ENCODE data around the gene KRR1.

- no peak for TF ChIP-seq CTCF (conservative IDR thresholded peaks at IDR 0.05)
- no peak for TF ChIP-seq ZFX (IDR thresholded peaks at IDR 0.05)
These were observed 66.8 kb downstream of the KRR1 start for GRCh38 chr12:75444429-75445136.

All from C4-2B (cell line).